Amniotic epithelial cell (primary cell): Measurements from ENCODE around the gene ITPR1.
A peak's percentile ranks its signal among the peaks of the same experiment; 100 is the strongest.
"Not testable (repeated sequence)": the region's sequence is repeated elsewhere in the genome, so short reads cannot be mapped to it uniquely, and the experiment has no call there.

ENCODE experiments used
- DNase-seq: peaks from one replicate; pipeline ENCODE4 v3.0.0-alpha.2; 2010; ENCODE audit warnings: low read depth

ITPR1 gene

GRCh38 chr3:4596612-4597011 is 103.5 kb downstream of the ITPR1 start:
- no peak for DNase-seq

- no peak for DNase-seq
Measured at GRCh38 chr3:4597208-4597985, 104.2 kb downstream of the ITPR1 start.

- not testable (repeated sequence) for DNase-seq
Measured at GRCh38 chr3:4598232-4598631, 105.1 kb downstream of the ITPR1 start.

- no peak for DNase-seq
Measured at GRCh38 chr3:4599612-4600011, 106.5 kb downstream of the ITPR1 start.

GRCh38 chr3:4600493-4600892 is 107.3 kb downstream of the ITPR1 start:
- DNase-seq, result peak; percentile 59

GRCh38 chr3:4601892-4602291 is 108.7 kb downstream of the ITPR1 start:
- DNase-seq, result peak; percentile 60

GRCh38 chr3:4604693-4605092 is 111.5 kb downstream of the ITPR1 start:
- no peak for DNase-seq

GRCh38 chr3:4606911-4607310 is 113.8 kb downstream of the ITPR1 start:
- no peak for DNase-seq

GRCh38 chr3:4613366-4613765 is 120.2 kb downstream of the ITPR1 start:
- DNase-seq, result peak; percentile 7

GRCh38 chr3:4614070-4614469 is 120.9 kb downstream of the ITPR1 start:
- peak; percentile 47 for DNase-seq

GRCh38 chr3:4614927-4615326 is 121.8 kb downstream of the ITPR1 start:
- no peak for DNase-seq

- DNase-seq, result no peak
Measured at GRCh38 chr3:4615750-4616149, 122.6 kb downstream of the ITPR1 start.

GRCh38 chr3:4623421-4623999 is 130.4 kb downstream of the ITPR1 start:
- no peak for DNase-seq

GRCh38 chr3:4627651-4628375 is 134.7 kb downstream of the ITPR1 start:
- DNase-seq, result no peak

GRCh38 chr3:4629095-4630007 is 136.2 kb downstream of the ITPR1 start:
- no peak for DNase-seq

- DNase-seq, result peak; percentile 70
Measured at GRCh38 chr3:4633078-4634004, 140.2 kb downstream of the ITPR1 start.

GRCh38 chr3:4634894-4635293 is 141.7 kb downstream of the ITPR1 start:
- DNase-seq, result no peak

- no peak for DNase-seq
Measured at GRCh38 chr3:4637265-4637664, 144.1 kb downstream of the ITPR1 start.

- DNase-seq, result no peak
Measured at GRCh38 chr3:4641863-4642563, 148.9 kb downstream of the ITPR1 start.

- no peak for DNase-seq
Measured at GRCh38 chr3:4642611-4643010, 149.5 kb downstream of the ITPR1 start.
